H1 (cell line): ENCODE results near the gene PXK. TPM values are rescaled to one million over a fixed set of nuclear protein-coding genes. Genes with fewer than 3 reads are reported as not detected.

Experiments used
- CHD1 ChIP-seq: IDR thresholded peaks from 2 replicates; pipeline ENCODE4 v1.6.1; 2012; ENCODE audit warnings: low read depth, low read length, improper control_type of control experiment
- CHD7 ChIP-seq: fragments of 300-600 bp; sonication (generic); IDR thresholded peaks from 2 replicates; pipeline ENCODE4 v1.7.1; 2012; ENCODE audit warnings: low read length, moderate library complexity, mild to moderate bottlenecking, inconsistent platforms; ENCODE audit not compliant: insufficient replicate concordance
- CREB1 ChIP-seq: IDR thresholded peaks from 2 replicates; pipeline ENCODE4 v1.6.1; 2012; ENCODE audit warnings: inconsistent platforms
- FOSL1 ChIP-seq: IDR thresholded peaks from 2 replicates; pipeline ENCODE4 v1.6.1; 2011; ENCODE audit warnings: mild to moderate bottlenecking, low read depth, low read length, moderate library complexity; ENCODE audit not compliant: insufficient read depth
- JUN ChIP-seq: IDR thresholded peaks from 2 replicates; pipeline ENCODE4 v1.6.1; 2011; ENCODE audit warnings: low read depth, mild to moderate bottlenecking, improper control_type of control experiment, low read length
- NANOG ChIP-seq: IDR thresholded peaks from 2 replicates; pipeline ENCODE4 v1.6.1; 2011; ENCODE audit warnings: low read length, low read depth, mild to moderate bottlenecking, inconsistent platforms; ENCODE audit not compliant: insufficient read depth, poor library complexity, severe bottlenecking
- POLR2AphosphoS5 ChIP-seq: IDR thresholded peaks from 2 replicates; pipeline ENCODE4 v1.6.1; 2011; ENCODE audit warnings: low read depth, low read length
- POU5F1 ChIP-seq: IDR thresholded peaks from 2 replicates; pipeline ENCODE4 v1.6.1; 2011; ENCODE audit warnings: low read depth, mild to moderate bottlenecking, low read length, moderate library complexity
- SP2 ChIP-seq: IDR thresholded peaks from 2 replicates; pipeline ENCODE4 v1.6.1; 2012; ENCODE audit warnings: mild to moderate bottlenecking, low read length, inconsistent platforms
- TBP ChIP-seq: IDR thresholded peaks from 2 replicates; pipeline ENCODE4 v1.6.1; 2011; ENCODE audit warnings: low read depth, low read length, improper control_type of control experiment
- TCF12 ChIP-seq: IDR thresholded peaks from 2 replicates; pipeline ENCODE4 v1.6.1; 2011; ENCODE audit warnings: low read depth, mild to moderate bottlenecking, low read length
- polyA plus RNA-seq, 7 experiments: library from polyadenylated mRNA; depleted of rRNA in 3 of 7; stranded (reverse) in 5 of 7; unstranded in 2 of 7; fragments of >200 nt in 5 of 7; fragments of 200-250 nt in 2 of 7; gene quantifications; 1 replicate in 5 of 7; 2 replicates in 1 of 7; 4 replicates in 1 of 7; pipeline versions ENCODE4 v1.2.1 to v1.2.3, GENCODE V29; 2011 to 2013; ENCODE audit warnings: missing spikeins in 2 of 7, mixed read lengths in 2 of 7
- total RNA-seq: library from RNA; stranded (reverse); fragmentation: NEBNext Ultra II Directional; extraction: Animal tissue kit (Norgen Biotek cat#: 25700); gene quantifications from 2 replicates; pipeline ENCODE4 v1.2.1, GENCODE V29; 2021

PXK gene
- total and polyA plus RNA-seq, 2 of the 8 experiments (the other 6 are each of a cell fraction or from before 2014, with no cell fraction given): 3.5 to 7.1 TPM

GRCh38 chr3:58361866-58362265 lies 29.2 kb downstream of the PXK start (continued):
- TF ChIP-seq CHD7 (no peak), POLR2AphosphoS5 (no peak), SP2 (no peak), CHD1 (no peak), POU5F1 (no peak), TBP (no peak), NANOG (no peak), JUN (no peak), CREB1 (no peak), TCF12 (no peak), FOSL1 (no peak)
- TF ChIP-seq, all 59 proteins: peak for 0
